ENCODE results near the gene ZNF892. TPM values are rescaled to one million over a fixed set of nuclear protein-coding genes. Genes with fewer than 3 reads are reported as not detected.

Gene ZNF892
- total and polyA plus RNA-seq, 12 donors, result 0.26 to 4.4 (median 2.8) TPM

GRCh38 chr2:95215018-95215612 is 7.8 kb downstream of the ZNF892 start:
- H3K4me1 ChIP-seq, result no peaks in the 10 kb centered on the region
- ATAC-seq (no peak), DNase-seq (no peak)
- H3K9me3 ChIP-seq, result peaks cover 9 to 100% (median 98%) of the 10 kb centered on the region in 11 donors
- TF ChIP-seq, protein P1, sequence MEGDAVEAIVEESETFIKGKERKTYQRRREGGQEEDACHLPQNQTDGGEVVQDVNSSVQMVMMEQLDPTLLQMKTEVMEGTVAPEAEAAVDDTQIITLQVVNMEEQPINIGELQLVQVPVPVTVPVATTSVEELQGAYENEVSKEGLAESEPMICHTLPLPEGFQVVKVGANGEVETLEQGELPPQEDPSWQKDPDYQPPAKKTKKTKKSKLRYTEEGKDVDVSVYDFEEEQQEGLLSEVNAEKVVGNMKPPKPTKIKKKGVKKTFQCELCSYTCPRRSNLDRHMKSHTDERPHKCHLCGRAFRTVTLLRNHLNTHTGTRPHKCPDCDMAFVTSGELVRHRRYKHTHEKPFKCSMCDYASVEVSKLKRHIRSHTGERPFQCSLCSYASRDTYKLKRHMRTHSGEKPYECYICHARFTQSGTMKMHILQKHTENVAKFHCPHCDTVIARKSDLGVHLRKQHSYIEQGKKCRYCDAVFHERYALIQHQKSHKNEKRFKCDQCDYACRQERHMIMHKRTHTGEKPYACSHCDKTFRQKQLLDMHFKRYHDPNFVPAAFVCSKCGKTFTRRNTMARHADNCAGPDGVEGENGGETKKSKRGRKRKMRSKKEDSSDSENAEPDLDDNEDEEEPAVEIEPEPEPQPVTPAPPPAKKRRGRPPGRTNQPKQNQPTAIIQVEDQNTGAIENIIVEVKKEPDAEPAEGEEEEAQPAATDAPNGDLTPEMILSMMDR (IDR thresholded peaks at IDR 0.05), result no peak
- H3K27me3 ChIP-seq, result no peaks in the 10 kb centered on the region
- H3K27ac ChIP-seq, result no peak overlapping the region
- WGBS, 2 donors, result 98 to 99% methylated on average over 6 of the region's 6 CpGs
- intact Hi-C loops (cut with DNase I), result no loop called here
- H3K4me3 ChIP-seq, result no peak overlapping the region
- H3K36me3 ChIP-seq, result peaks cover 4 to 100% (median 78%) of the 10 kb centered on the region in 9 donors

GRCh38 chr2:95220449-95220848 is 13.1 kb downstream of the ZNF892 start:
- TF ChIP-seq, protein P1 (IDR thresholded peaks at IDR 0.05), result no peak
- Histone ChIP-seq H3K4me3 (no peak overlapping the region), H3K36me3 (peaks cover 0 to 91% (median 25%) of the 10 kb centered on the region in 9 donors), H3K27me3 (no peaks in the 10 kb centered on the region), H3K4me1 (no peaks in the 10 kb centered on the region), H3K9me3 (peaks cover 5 to 100% (median 87%) of the 10 kb centered on the region in 11 donors), H3K27ac (no peak overlapping the region)
- intact Hi-C loops (cut with DNase I), result no loop called here
- ATAC-seq (no peak), DNase-seq (no peak)
- 98% methylated on average over 3 of the region's 3 CpGs for WGBS, 2 donors

DNA sequence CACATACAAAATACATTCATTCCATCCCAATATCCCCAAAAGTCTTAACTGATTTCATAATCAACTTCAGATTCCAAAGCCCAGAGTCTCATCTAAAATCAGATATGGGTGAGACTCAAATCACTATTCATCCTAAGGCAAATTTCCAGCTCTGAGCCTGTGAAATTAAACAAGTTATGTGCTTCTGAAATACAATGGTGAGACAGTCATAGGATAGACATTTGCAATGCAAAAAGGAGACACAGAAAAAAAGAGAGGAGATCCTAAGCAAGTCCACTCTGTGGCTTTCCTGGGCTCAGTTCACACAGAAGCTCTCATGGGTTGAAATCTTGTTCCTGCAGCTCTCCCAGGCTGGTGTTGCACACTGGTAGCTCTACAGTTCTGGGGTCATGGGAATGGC is 18.3 kb downstream of the ZNF892 start:
- no peak for DNase-seq
- no peak for ATAC-seq
- H3K9me3 ChIP-seq, result peaks cover 0 to 99% (median 45%) of the 10 kb centered on the region in 11 donors

GRCh38 chr2:95231723-95232122 is 24.4 kb downstream of the ZNF892 start:
- H3K36me3 ChIP-seq, result no peaks in the 10 kb centered on the region
- TF ChIP-seq, protein P1 (IDR thresholded peaks at IDR 0.05), result peak; percentile 26 to 65 (median 60)
- ATAC-seq (peak in 1 of 8 donors; percentile 22), DNase-seq (peak in 1 of 2 donors; percentile 18)
- intact Hi-C loops (cut with DNase I), result loop anchor here in 9 of 10 donors (1.0 to 10.0 kb wide), 4 partner anchors 83 to 86 kb away; no protein-coding TSS in a partner anchor
- WGBS, 2 donors, result 58 to 63% methylated on average over 3 of the region's 3 CpGs
- H3K4me1 ChIP-seq, result no peaks in the 10 kb centered on the region
- no peaks in the 10 kb centered on the region for H3K27me3 ChIP-seq
- peaks cover 0 to 96% (median 8%) of the 10 kb centered on the region in 11 donors for H3K9me3 ChIP-seq
- no peak overlapping the region for H3K4me3 ChIP-seq
- no peak overlapping the region for H3K27ac ChIP-seq

More for the DNA sequence above, 18.3 kb downstream of the ZNF892 start:
- TF ChIP-seq, protein P1 (IDR thresholded peaks at IDR 0.05), result no peak
- H3K27ac ChIP-seq, result no peak overlapping the region
- H3K4me3 ChIP-seq, result no peak overlapping the region
- H3K27me3 ChIP-seq, result no peaks in the 10 kb centered on the region
- peaks cover 0 to 39% (median 0%) of the 10 kb centered on the region in 9 donors for H3K36me3 ChIP-seq
- intact Hi-C loops (cut with DNase I), result no loop called here
- H3K4me1 ChIP-seq, result no peaks in the 10 kb centered on the region
